H1 (cell line): ENCODE results near the gene HMCN2.

Source experiments
- CEBPB ChIP-seq: IDR thresholded peaks from 2 replicates; pipeline ENCODE4 v1.6.1; 2012; ENCODE audit warnings: low read depth, low read length
- CHD2 ChIP-seq: IDR thresholded peaks from 2 replicates; pipeline ENCODE4 v1.6.1; 2012; ENCODE audit warnings: low read length, improper control_type of control experiment
- CREB1 ChIP-seq: IDR thresholded peaks from 2 replicates; pipeline ENCODE4 v1.6.1; 2012; ENCODE audit warnings: inconsistent platforms
- CTCF ChIP-seq, 3 experiments: IDR thresholded peaks; 1 replicate in 2 of 3; 2 replicates in 1 of 3; pipeline versions ENCODE4 v1.5.1 to v1.6.1; 2011; ENCODE audit warnings: low read length in 3 of 3, mild to moderate bottlenecking in 3 of 3, inconsistent platforms in 2 of 3, low read depth in 1 of 3, moderate library complexity in 1 of 3; ENCODE audit not compliant: insufficient read depth in 1 of 3; ENCODE audit errors: control extremely low read depth in 1 of 3
- POLR2A ChIP-seq, 2 experiments: IDR thresholded peaks; 1 replicate in 1 of 2; 2 replicates in 1 of 2; pipeline ENCODE4 v1.6.1; 2011; ENCODE audit warnings: low read depth in 2 of 2, low read length in 2 of 2, mild to moderate bottlenecking in 2 of 2; ENCODE audit errors: control extremely low read depth in 1 of 2
- POLR2AphosphoS5 ChIP-seq: IDR thresholded peaks from 2 replicates; pipeline ENCODE4 v1.6.1; 2011; ENCODE audit warnings: low read depth, low read length
- TF ChIP-seq, protein P1 (sequence below): IDR thresholded peaks from 2 replicates; pipeline ENCODE4 v1.6.1; 2012; ENCODE audit warnings: inconsistent platforms

GRCh38 chr9:130255631-130256134, 9.9 kb upstream of the HMCN2 start:
- TF ChIP-seq CTCF (IDR thresholded peaks at IDR 0.05; ENCODE audit: control extremely low read depth in 1 of 3, insufficient read depth in 1 of 3, low read depth in 1 of 3, low read length in 3 of 3) (no peak), POLR2A (IDR thresholded peaks at IDR 0.05; ENCODE audit: control extremely low read depth in 1 of 2, low read depth in 2 of 2, low read length in 2 of 2) (no peak), CEBPB (no peak), CHD2 (no peak), CREB1 (no peak), POLR2AphosphoS5 (no peak)
- TF ChIP-seq, protein P1, sequence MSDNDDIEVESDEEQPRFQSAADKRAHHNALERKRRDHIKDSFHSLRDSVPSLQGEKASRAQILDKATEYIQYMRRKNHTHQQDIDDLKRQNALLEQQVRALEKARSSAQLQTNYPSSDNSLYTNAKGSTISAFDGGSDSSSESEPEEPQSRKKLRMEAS: no peak
